NCI-H524 treated with DMSO at 0.1 percent for 48 hours (cell line): Measurements from ENCODE around the gene NUDT14.

Source experiments
- DNase-seq: peaks from one replicate; lab custom pipeline; 2025; lab: John Stamatoyannopoulos, UW

Gene NUDT14

GRCh38 chr14:105180592-105181548, at the start of gene NUDT14:
NUDT14 (minus strand) TSS chr14:105181312; CDS start chr14:105181209, 103 bp downstream.
- DNase-seq: no peak

DNA sequence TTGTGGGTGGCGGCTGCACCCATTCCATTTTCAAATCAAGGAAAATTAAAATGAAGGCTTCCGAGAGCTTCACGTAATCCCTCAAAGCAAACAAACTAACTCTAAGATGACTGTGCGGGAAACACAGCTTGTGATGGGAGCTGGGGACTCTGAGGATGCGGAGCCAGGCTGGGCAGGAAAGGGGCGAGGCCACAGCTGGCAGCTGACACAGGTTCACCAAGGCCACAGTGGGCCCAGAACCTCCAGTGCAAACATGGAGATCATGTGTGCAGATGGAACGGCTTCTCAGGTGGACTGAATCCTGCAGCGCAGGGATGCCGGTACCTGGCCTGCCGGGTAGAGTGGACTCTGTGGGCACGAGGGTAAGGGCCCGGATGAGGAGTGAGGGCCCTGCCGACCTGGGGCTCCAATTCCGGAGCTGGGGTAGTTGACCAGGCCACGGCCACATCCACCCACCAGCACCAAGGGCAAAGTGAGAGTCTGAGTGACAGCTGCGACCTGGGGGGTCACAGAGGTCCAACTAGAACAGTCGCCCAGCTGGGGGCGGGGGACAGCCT, 48.1 kb upstream of the NUDT14 start:
- DNase-seq: no peak

DNA sequence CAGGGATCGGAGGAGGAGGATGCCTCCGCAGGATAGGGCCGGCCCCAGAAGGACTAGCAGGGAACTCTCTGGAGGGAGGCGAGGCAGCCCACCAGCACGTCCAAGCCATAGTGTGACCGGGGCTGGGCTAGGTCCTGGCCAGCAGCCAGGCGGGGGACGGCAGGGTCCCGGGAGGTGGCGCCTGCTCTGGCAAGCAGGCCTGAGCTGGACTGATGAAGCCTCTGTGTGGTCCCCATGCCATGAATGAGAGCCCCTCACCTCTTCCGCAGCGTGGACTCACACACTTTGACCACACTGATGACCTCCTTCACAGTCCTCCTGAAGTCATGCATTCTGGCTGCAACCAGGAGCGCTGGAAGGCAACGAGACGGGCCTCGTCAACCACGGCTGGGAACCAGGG, 47.5 kb upstream of the NUDT14 start:
- DNase-seq: no peak

DNA sequence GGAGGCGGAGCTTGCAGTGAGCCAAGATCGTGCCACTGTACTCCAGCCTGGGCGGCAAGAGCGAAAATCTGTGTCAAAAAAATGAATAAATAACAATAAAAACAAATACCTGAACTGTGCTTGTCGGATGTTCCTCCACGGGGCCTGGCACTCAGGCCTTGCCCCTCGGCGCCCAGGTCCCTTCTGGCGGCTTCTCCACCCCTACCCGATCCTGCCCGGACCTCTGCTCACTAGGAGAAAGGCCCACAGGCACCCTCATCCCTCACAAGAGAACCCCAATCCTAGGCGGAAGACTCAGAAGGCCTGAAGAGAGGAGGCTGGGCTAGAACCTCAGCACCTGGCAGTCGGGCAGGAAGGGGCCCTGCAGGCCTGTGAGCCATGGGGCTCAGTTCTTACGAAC, 46.2 kb upstream of the NUDT14 start:
- no peak for DNase-seq

GRCh38 chr14:105226198-105226597, 45.1 kb upstream of the NUDT14 start:
- DNase-seq: no peak

DNA sequence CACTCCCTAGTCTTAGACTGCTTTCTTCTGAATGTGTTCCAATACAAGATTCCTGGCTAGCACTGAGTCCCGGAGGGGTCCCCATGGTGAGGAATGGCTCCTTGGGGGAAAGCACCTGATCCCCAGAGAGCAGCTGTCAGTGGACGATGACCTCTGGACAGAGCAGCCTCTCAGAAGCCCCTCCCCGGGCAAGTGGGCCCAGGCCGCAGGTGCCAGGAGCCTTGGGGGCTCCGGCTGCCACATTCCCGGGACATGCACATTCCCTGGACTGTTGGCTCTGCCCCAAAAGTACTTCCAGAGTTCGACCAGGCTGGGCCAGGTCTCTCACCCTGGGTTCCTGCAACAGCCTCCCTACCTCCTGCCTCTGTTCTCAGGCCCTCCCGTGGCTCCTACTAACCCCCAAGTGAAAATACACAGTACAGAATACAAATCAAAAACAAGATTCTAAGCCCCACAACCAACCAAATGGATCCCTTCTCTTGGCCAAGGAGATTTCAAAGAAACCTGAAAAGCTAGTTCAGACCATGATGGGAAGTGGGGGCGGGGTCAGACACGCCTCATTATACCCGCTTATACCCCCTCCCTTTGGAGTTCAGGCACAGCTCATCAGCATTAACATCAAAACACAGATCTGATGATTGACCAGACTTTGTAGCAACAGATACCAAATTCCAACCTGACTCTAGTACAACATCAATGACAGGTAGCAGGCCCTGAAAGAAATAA, 43.9 kb upstream of the NUDT14 start:
- no peak for DNase-seq

- no peak for DNase-seq
Observed at GRCh38 chr14:105223770-105224544, 42.8 kb upstream of the NUDT14 start.

- DNase-seq: no peak
Observed at GRCh38 chr14:105223260-105223659, 42.1 kb upstream of the NUDT14 start.

- no peak for DNase-seq
Observed at GRCh38 chr14:105221598-105222178, 40.6 kb upstream of the NUDT14 start.

DNA sequence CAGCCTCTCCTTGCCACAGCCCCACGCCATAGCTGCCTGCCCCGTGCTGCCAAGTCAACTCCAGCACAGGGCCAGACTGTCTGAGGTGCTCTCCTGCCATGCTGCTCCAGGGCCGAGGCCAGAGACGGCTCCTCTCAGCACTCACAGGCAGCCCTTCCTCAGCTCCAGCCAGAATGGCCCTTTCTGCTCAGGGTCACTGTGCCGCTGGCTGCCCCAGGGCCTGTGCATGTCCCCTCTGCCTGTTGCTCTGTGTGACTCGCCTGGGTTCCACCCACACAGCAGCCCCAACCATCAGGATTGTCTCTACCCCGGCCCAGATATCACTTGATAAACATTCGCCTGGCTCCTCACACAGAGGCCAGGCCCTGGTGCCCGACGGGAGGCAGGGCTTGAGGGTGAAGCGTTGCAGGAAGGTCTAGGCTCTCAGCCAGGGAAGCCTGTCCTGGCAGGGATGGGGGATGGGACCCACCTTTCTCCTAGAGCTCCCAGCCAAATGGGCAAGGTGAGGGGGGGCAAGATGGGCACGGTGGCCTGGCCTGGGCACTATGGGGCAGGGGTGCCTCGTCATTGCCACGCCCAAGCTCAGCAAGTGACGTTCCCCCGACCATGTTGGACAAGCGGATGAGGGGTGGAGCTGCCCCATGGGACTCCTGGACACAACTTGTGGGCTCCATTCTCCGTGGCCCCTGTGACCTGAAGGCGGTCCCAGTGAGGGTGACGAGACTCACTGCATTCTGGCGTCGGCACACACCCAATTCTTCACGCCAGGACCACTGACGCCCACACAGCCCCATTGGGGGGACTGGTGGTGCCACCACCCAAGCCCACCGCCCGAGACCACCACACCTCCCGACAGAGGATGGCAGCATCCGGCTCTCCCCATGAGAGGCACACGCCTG, 39.8 kb upstream of the NUDT14 start:
- DNase-seq: no peak

GRCh38 chr14:105219753-105220152, 38.6 kb upstream of the NUDT14 start:
- DNase-seq: no peak

- DNase-seq: no peak
Observed at GRCh38 chr14:105219043-105219612, 38.0 kb upstream of the NUDT14 start.

- DNase-seq: no peak
Observed at GRCh38 chr14:105218611-105219010, 37.5 kb upstream of the NUDT14 start.

GRCh38 chr14:105217774-105218173, 36.7 kb upstream of the NUDT14 start:
- no peak for DNase-seq

GRCh38 chr14:105216490-105217247, 35.6 kb upstream of the NUDT14 start:
- no peak for DNase-seq

DNA sequence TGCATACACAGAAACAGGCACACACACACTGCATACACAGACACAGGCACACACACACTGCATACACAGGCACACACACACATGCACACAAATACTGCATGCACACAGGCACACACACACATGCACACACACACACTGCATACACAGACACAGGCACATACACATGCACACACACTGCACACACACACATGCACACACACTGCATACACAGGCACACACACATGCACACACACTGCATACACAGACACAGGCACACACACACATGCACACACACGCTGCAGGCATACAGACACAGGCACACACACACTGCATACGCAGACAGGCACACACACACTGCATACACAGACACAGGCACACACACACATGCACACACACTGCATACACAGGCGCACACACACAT, 34.5 kb upstream of the NUDT14 start:
- no peak for DNase-seq

- DNase-seq: no peak
Observed at GRCh38 chr14:105214324-105214915, 33.3 kb upstream of the NUDT14 start.

DNA sequence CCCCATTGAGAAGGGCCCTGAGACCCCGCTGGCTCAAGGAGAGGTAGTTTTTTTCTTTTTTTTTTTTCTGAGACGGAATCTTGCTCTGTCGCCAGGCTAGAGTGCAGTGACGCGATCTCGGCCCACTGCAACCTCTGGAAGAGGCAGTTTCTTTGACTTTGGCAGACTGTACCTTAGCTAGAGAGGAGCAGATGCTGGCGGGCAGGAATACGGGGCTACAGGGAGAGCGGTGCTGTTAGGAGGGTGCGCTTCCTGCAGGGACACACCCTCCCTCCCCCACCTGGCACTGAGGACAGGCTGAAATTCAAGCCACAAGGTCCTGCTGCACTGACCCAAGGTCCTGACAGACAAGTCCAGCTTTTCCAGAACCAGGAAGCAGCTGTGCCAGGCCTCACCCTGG, 32.2 kb upstream of the NUDT14 start:
- DNase-seq: no peak
